ENCODE results near the gene IFNA5.

IFNA5 gene

GRCh38 chr9:21305213-21305612, at the start of gene IFNA5:
Gene IFNA5 (minus strand): TSS chr9:21305313. CDS start chr9:21305256, 57 bp downstream.
- in situ Hi-C loops (cut with MboI; ENCODE audit: low sequenced_read_pairs), result no loop called here

DNA sequence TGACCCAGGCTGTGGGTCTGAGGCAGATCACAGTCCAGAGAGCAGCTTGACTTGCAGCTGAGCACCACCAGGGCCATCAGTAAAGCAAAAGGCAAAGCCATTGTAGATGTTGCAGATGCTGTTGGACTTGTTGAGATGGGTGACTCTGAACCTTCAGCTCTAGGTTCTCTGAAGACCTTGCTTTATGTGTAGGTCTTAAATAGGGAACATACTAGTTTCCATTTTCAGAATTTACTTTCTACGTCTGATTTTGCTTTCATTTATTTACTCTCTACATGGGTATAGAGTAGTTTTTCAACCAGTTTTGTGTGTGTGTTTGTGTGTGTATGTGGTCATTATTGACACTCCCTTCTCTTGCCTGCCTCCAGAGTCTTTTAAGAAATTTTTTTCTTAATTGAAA, 45.7 kb upstream of the IFNA5 start, which contains the start of gene IFNA6:
Gene IFNA6 (minus strand): TSS at position 101 of the 400 bp plus-strand sequence. CDS start 0 bp downstream, at position 101.
- in situ Hi-C loops (cut with MboI; ENCODE audit: low sequenced_read_pairs), result no loop called here

DNA sequence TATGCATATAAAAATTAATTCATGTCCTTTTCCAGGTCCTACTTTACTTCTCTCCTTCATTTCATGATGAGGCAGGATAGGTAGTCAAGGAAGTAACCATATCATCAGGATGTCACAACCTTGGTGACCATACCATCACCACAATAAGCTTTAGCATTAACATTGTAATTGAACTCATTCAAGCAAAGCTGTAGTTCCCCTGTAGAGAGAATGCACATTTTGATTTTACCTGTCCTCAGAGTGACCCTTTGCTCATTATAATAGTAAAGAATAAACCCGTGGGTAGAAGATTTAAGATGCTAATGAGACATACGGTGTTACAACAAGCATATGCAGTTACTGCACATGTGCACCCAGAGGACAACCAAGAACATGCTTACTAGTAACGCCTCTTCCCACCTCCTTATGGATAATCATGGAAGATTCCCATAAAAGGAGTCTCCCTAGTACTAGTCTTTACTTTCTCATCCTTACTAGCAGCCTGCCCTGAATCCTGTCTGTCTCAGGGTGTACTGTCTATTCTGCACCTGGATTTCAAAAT, 43.4 kb upstream of the IFNA5 start:
- in situ Hi-C loops (cut with MboI; ENCODE audit: low sequenced_read_pairs), result no loop called here

- in situ Hi-C loops (cut with MboI; ENCODE audit: low sequenced_read_pairs), result no loop called here
These were observed 35.6 kb upstream of the IFNA5 start for GRCh38 chr9:21340735-21341134.

GRCh38 chr9:21336457-21336856, 31.3 kb upstream of the IFNA5 start:
- in situ Hi-C loops (cut with MboI; ENCODE audit: low sequenced_read_pairs), result no loop called here

- in situ Hi-C loops (cut with MboI; ENCODE audit: low sequenced_read_pairs), result no loop called here
These were observed 29.9 kb upstream of the IFNA5 start, which contains the start of gene KLHL9 for GRCh38 chr9:21334701-21335632. Gene KLHL9 (minus strand): TSS chr9:21335404. CDS start chr9:21334859, 545 bp downstream.

- in situ Hi-C loops (cut with MboI; ENCODE audit: low sequenced_read_pairs), result no loop called here
These were observed 28.1 kb upstream of the IFNA5 start for GRCh38 chr9:21333226-21333625.

GRCh38 chr9:21331676-21332402, 26.7 kb upstream of the IFNA5 start:
- in situ Hi-C loops (cut with MboI; ENCODE audit: low sequenced_read_pairs), result no loop called here

- in situ Hi-C loops (cut with MboI; ENCODE audit: low sequenced_read_pairs), result no loop called here
These were observed 21.5 kb upstream of the IFNA5 start for GRCh38 chr9:21326526-21327139.

GRCh38 chr9:21324047-21324446, 18.9 kb upstream of the IFNA5 start:
- in situ Hi-C loops (cut with MboI; ENCODE audit: low sequenced_read_pairs), result no loop called here

- in situ Hi-C loops (cut with MboI; ENCODE audit: low sequenced_read_pairs), result no loop called here
These were observed 17.9 kb upstream of the IFNA5 start for GRCh38 chr9:21322911-21323461.

DNA sequence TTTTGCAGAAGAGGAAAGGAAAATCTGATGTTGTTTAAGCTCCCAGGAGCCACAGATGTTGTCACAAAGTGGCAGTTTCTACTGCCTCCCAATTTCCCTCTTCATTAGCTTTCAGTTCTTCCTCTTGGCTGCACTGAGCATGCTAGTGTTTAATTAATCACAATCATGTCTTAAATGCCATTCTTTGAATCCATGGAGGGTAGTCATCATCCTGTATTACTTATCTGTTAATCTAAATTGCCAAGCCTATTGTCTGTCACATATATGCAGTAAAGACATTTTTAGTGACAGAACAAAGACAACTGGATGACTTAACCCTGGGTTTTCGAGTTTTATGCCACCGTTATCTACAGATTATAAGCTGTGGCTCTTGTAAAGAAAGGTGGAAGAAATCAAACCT, 15.4 kb upstream of the IFNA5 start:
- in situ Hi-C loops (cut with MboI; ENCODE audit: low sequenced_read_pairs), result no loop called here

GRCh38 chr9:21317956-21318923, 13.1 kb upstream of the IFNA5 start:
- in situ Hi-C loops (cut with MboI; ENCODE audit: low sequenced_read_pairs), result no loop called here

- in situ Hi-C loops (cut with MboI; ENCODE audit: low sequenced_read_pairs), result no loop called here
These were observed 11.7 kb upstream of the IFNA5 start for GRCh38 chr9:21316860-21317259.

- in situ Hi-C loops (cut with MboI; ENCODE audit: low sequenced_read_pairs), result no loop called here
These were observed 11.1 kb upstream of the IFNA5 start for GRCh38 chr9:21316032-21316842.

DNA sequence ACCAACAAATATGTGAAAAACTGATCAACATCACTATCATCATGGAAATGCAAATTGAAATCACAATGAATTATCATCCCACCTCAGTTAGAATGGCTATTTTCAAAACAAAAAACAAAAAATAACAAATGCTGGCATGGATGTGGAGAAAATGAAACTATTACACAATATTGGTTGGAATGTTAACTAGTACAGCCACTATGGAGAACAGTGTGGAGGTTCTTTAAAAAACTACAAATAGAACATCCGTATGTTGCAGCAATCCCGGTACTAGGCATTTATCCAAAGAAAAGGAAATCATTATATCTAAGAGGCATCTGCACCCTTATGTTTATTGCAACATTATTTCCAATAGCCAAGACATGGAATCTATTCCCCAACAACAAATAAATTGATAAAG, 9.0 kb upstream of the IFNA5 start:
- in situ Hi-C loops (cut with MboI; ENCODE audit: low sequenced_read_pairs), result no loop called here

GRCh38 chr9:21311889-21312288, 6.8 kb upstream of the IFNA5 start:
- in situ Hi-C loops (cut with MboI; ENCODE audit: low sequenced_read_pairs), result no loop called here

- in situ Hi-C loops (cut with MboI; ENCODE audit: low sequenced_read_pairs), result no loop called here
These were observed 9.1 kb downstream of the IFNA5 start for GRCh38 chr9:21295992-21296391.
